ENCODE data around the gene OR5L1.

GRCh38 chr11:55806248-55806647, 4.9 kb upstream of the OR5L1 start:
- TF ChIP-seq CTCF (IDR thresholded peaks at IDR 0.05 in 2 of 3, conservative IDR thresholded peaks at IDR 0.05 in 1 of 3; ENCODE audit: borderline replicate concordance in 1 of 3, insufficient read depth in 1 of 3, low read depth in 2 of 3, low read length in 2 of 3) (no peak), EZH2phosphoT487 (IDR thresholded peaks at IDR 0.05; ENCODE audit: borderline replicate concordance) (no peak), EZH2 (IDR thresholded peaks at IDR 0.05) (no peak)
